Progenitor cell of endocrine pancreas (in vitro differentiated cells): Measurements from ENCODE around the gene BRCA1. TPM values are rescaled to one million over a fixed set of nuclear protein-coding genes. Genes with fewer than 3 reads are reported as not detected.

ENCODE experiments used
- DNase-seq: peaks from one replicate; pipeline ENCODE4 v3.0.0; 2021; ENCODE audit warnings: low spot score; ENCODE audit not compliant: unreplicated experiment
- H3K27ac Mint-ChIP-seq: 2 replicates; pipeline ENCODE4 v1.8.0; 2021; ENCODE audit warnings: mild to moderate bottlenecking, moderate library complexity, mixed read lengths
- H3K27me3 Mint-ChIP-seq: 2 replicates; pipeline ENCODE4 v1.8.0; 2021; ENCODE audit warnings: mixed read lengths
- H3K36me3 Mint-ChIP-seq: 2 replicates; pipeline ENCODE4 v1.8.0; 2022; ENCODE audit warnings: mixed read lengths; ENCODE audit not compliant: insufficient read depth
- H3K4me1 Mint-ChIP-seq: 2 replicates; pipeline ENCODE4 v1.8.0; 2021; ENCODE audit warnings: low read depth, mixed read lengths
- H3K4me3 Mint-ChIP-seq: 2 replicates; pipeline ENCODE4 v1.8.0; 2021; ENCODE audit warnings: low read depth, mild to moderate bottlenecking, moderate library complexity, mixed read lengths
- H3K9me3 Mint-ChIP-seq: 2 replicates; pipeline ENCODE4 v1.8.0; 2021; ENCODE audit warnings: low read depth, mixed read lengths
- total RNA-seq: library from RNA; stranded (reverse); gene quantifications from 2 replicates; pipeline ENCODE4 v1.2.1, GENCODE V29; 2021
- TF ChIP-seq, protein P1 (sequence below): fragments of 200-600 bp; sonication (generic); IDR thresholded peaks from one replicate; pipeline ENCODE4 v1.5.0; 2021; ENCODE audit warnings: antibody characterized with exemption, mild to moderate bottlenecking; ENCODE audit not compliant: unreplicated experiment

Gene BRCA1
- total RNA-seq, 1 donor from 2014 or later = 34.2 TPM

- peaks cover 21% of the 10 kb centered on the region for H3K4me1 Mint-ChIP-seq
- DNase-seq = no peak
- TF ChIP-seq, protein P1, sequence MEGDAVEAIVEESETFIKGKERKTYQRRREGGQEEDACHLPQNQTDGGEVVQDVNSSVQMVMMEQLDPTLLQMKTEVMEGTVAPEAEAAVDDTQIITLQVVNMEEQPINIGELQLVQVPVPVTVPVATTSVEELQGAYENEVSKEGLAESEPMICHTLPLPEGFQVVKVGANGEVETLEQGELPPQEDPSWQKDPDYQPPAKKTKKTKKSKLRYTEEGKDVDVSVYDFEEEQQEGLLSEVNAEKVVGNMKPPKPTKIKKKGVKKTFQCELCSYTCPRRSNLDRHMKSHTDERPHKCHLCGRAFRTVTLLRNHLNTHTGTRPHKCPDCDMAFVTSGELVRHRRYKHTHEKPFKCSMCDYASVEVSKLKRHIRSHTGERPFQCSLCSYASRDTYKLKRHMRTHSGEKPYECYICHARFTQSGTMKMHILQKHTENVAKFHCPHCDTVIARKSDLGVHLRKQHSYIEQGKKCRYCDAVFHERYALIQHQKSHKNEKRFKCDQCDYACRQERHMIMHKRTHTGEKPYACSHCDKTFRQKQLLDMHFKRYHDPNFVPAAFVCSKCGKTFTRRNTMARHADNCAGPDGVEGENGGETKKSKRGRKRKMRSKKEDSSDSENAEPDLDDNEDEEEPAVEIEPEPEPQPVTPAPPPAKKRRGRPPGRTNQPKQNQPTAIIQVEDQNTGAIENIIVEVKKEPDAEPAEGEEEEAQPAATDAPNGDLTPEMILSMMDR = no peak
- no peaks in the 10 kb centered on the region for H3K27me3 Mint-ChIP-seq
- H3K4me3 Mint-ChIP-seq = no peak overlapping the region
- H3K9me3 Mint-ChIP-seq = no peaks in the 10 kb centered on the region
- H3K27ac Mint-ChIP-seq = peak overlapping the region; percentile 92
- peaks cover 14% of the 10 kb centered on the region for H3K36me3 Mint-ChIP-seq
Measured at GRCh38 chr17:43014649-43015542, 110.3 kb downstream of the BRCA1 start.

DNA sequence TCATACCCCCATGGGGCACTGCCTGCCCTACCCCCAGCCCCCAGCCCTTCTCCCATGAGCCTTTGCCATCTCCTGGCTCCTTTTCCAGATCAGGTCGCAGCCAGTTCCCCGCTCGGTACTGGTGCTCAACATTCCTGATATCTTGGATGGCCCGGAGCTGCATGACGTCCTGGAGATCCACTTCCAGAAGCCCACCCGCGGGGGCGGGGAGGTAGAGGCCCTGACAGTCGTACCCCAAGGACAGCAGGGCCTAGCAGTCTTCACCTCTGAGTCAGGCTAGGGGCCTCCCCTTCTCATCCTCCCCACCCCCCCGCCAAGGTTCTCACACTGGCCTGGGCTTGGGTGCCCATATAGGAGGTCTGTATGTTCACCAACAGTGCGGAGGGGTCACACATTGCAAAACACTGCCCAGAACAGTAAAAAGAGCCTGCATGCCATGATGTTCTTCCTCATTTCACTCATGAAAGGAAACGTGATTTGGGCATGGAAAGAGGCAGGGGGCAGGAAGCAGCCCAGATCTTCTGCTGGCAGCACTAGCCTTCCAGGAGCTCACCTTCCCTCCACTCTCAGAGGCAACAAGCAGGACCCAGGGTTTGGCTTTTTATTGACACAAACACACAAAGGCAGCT, 111.0 kb downstream of the BRCA1 start:
- no peak overlapping the region for H3K4me3 Mint-ChIP-seq
- DNase-seq = no peak

GRCh38 chr17:43013296-43013695, 111.9 kb downstream of the BRCA1 start:
- Mint-ChIP-seq H3K4me1 (peaks cover 9% of the 10 kb centered on the region), H3K27ac (peak overlapping the region; percentile 59), H3K36me3 (peaks cover 13% of the 10 kb centered on the region)

More for the DNA sequence above, 111.0 kb downstream of the BRCA1 start:
- Mint-ChIP-seq H3K36me3 (peaks cover 13% of the 10 kb centered on the region), H3K4me1 (peaks cover 15% of the 10 kb centered on the region), H3K9me3 (no peaks in the 10 kb centered on the region), H3K27me3 (no peaks in the 10 kb centered on the region), H3K27ac (no peak overlapping the region)
- TF ChIP-seq, protein P1 = no peak

GRCh38 chr17:43011728-43012472, 113.3 kb downstream of the BRCA1 start:
- H3K4me3 Mint-ChIP-seq = no peak overlapping the region
- no peaks in the 10 kb centered on the region for H3K27me3 Mint-ChIP-seq
- H3K9me3 Mint-ChIP-seq = no peaks in the 10 kb centered on the region
- TF ChIP-seq, protein P1 = no peak
- DNase-seq = no peak
- peaks cover 6% of the 10 kb centered on the region for H3K4me1 Mint-ChIP-seq
- peaks cover 9% of the 10 kb centered on the region for H3K36me3 Mint-ChIP-seq
- peak overlapping the region; percentile 56 for H3K27ac Mint-ChIP-seq

More at GRCh38 chr17:43013296-43013695, 111.9 kb downstream of the BRCA1 start:
- DNase-seq = no peak
- Mint-ChIP-seq H3K4me3 (no peak overlapping the region), H3K9me3 (no peaks in the 10 kb centered on the region), H3K27me3 (no peaks in the 10 kb centered on the region)
- TF ChIP-seq, protein P1 = no peak
